Stomach (tissue), 9 donors: ENCODE measurements around the gene NT5DC1. TPM values are rescaled to one million over a fixed set of nuclear protein-coding genes. Genes with fewer than 3 reads are reported as not detected.

Experiments used
- DNase-seq, 2 donors: peaks; one replicate each; pipeline versions ENCODE4 v3.0.0 to v3.0.0-alpha.2; 2013 to 2019
- H3K27ac ChIP-seq, 5 donors: fragments of 200-600 bp in 4 of 5; sonication (generic) in 4 of 5; one replicate each; pipeline ENCODE4 v1.5.1; 2013 to 2019; ENCODE audit warnings: mild to moderate bottlenecking in 1 of 5, moderate library complexity in 1 of 5
- H3K27me3 ChIP-seq, 3 donors: fragments of 200-600 bp; sonication (generic); one replicate each; pipeline ENCODE4 v1.5.1; 2017 to 2019; ENCODE audit warnings: mixed run types in 1 of 3
- H3K36me3 ChIP-seq, 4 donors: fragments of 200-600 bp; sonication (generic); 1 replicate in 3 of 4; 2 replicates in 1 of 4; pipeline ENCODE4 v1.5.1; 2016 to 2019
- H3K4me1 ChIP-seq, 4 donors: fragments of 200-600 bp; sonication (generic); one replicate each; pipeline ENCODE4 v1.5.1; 2016 to 2019
- H3K4me3 ChIP-seq, 4 donors: fragments of 200-600 bp; sonication (generic) in 3 of 4; one replicate each; pipeline ENCODE4 v1.5.1; 2016 to 2019; ENCODE audit warnings: mild to moderate bottlenecking in 1 of 4
- H3K9me3 ChIP-seq, 4 donors: fragments of 200-600 bp; sonication (generic); one replicate each; pipeline ENCODE4 v1.5.1; 2016 to 2019
- EP300 ChIP-seq: sonication (generic); formaldehyde crosslinking; IDR thresholded peaks from one replicate; pipeline ENCODE4 v1.6.1; 2017; ENCODE audit warnings: antibody characterized with exemption
- POLR2A ChIP-seq, 4 donors: fragments of 450-650 bp; IDR thresholded peaks; one replicate each; pipeline ENCODE4 v1.6.1; 2016; ENCODE audit warnings: antibody characterized with exemption in 4 of 4, control low read depth in 2 of 4, mild to moderate bottlenecking in 1 of 4, moderate library complexity in 1 of 4
- POLR2AphosphoS5 ChIP-seq, 3 donors: sonication (generic); formaldehyde crosslinking; IDR thresholded peaks; one replicate each; pipeline ENCODE4 v1.6.1; 2016; ENCODE audit warnings: antibody characterized with exemption in 3 of 3
- WGBS, 5 donors: extraction: QIAGEN DNeasy Blood & Tissue Kit in 3 of 5; methylation state at CpG; one replicate each; pipeline versions ENCODE4 v1.1.5 to v1.1.7; 2013 to 2018; 5-methylcytosine and 5-hydroxymethylcytosine counted together
- intact Hi-C: fragments of 100-400 bp; cut with DNase I; formaldehyde crosslinking; loops from one replicate; pipeline ENCODE4 v1.15.1; 2023; ENCODE audit warnings: low total_unique reads
- polyA plus RNA-seq, 3 donors: library from polyadenylated mRNA; stranded (reverse); fragments of 200-250 nt; gene quantifications; one replicate each; pipeline ENCODE4 v1.2.3, GENCODE V29; 2013
- total RNA-seq, 5 donors: library from RNA; depleted of rRNA; stranded (reverse); fragments of >200 nt; gene quantifications; one replicate each; pipeline versions ENCODE4 v1.1.0 to v1.2.3, GENCODE V29; 2014 to 2016
- TF ChIP-seq, protein P1 (sequence below), 7 experiments: fragments of 450-650 bp in 4 of 7; fragments of 200-600 bp in 3 of 7; sonication (generic) in 3 of 7; IDR thresholded peaks; one replicate each; pipeline ENCODE4 v1.5.1; 2016 to 2019; ENCODE audit warnings: antibody characterized with exemption in 7 of 7, control low read depth in 2 of 7, mild to moderate bottlenecking in 1 of 7
- donor health status: healthy with polysubstance abuse.
- donor health status: Bipolar disorder and iron deficiency.
- donor health status: healthy.

NT5DC1 gene
- total and polyA plus RNA-seq, 8 donors, result 8.0 to 136 (median 17.4) TPM

GRCh38 chr6:116290799-116291198 lies 190.1 kb downstream of the NT5DC1 start:
- TF ChIP-seq POLR2AphosphoS5 (IDR thresholded peaks at IDR 0.05) (no peak), POLR2A (IDR thresholded peaks at IDR 0.05) (no peak), EP300 (no peak)
- TF ChIP-seq, protein P1, sequence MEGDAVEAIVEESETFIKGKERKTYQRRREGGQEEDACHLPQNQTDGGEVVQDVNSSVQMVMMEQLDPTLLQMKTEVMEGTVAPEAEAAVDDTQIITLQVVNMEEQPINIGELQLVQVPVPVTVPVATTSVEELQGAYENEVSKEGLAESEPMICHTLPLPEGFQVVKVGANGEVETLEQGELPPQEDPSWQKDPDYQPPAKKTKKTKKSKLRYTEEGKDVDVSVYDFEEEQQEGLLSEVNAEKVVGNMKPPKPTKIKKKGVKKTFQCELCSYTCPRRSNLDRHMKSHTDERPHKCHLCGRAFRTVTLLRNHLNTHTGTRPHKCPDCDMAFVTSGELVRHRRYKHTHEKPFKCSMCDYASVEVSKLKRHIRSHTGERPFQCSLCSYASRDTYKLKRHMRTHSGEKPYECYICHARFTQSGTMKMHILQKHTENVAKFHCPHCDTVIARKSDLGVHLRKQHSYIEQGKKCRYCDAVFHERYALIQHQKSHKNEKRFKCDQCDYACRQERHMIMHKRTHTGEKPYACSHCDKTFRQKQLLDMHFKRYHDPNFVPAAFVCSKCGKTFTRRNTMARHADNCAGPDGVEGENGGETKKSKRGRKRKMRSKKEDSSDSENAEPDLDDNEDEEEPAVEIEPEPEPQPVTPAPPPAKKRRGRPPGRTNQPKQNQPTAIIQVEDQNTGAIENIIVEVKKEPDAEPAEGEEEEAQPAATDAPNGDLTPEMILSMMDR (IDR thresholded peaks at IDR 0.05), result no peak
- Histone ChIP-seq H3K9me3 (no peaks in the 10 kb centered on the region), H3K4me1 (no peaks in the 10 kb centered on the region), H3K36me3 (no peaks in the 10 kb centered on the region), H3K4me3 (no peak overlapping the region), H3K27me3 (no peaks in the 10 kb centered on the region), H3K27ac (no peak overlapping the region)
- DNase-seq, result no peak
- WGBS, 5 donors, result 72 to 92% (median 90%) methylated on average over 2 of the region's 2 CpGs
- intact Hi-C loops, result no loop called here

DNA sequence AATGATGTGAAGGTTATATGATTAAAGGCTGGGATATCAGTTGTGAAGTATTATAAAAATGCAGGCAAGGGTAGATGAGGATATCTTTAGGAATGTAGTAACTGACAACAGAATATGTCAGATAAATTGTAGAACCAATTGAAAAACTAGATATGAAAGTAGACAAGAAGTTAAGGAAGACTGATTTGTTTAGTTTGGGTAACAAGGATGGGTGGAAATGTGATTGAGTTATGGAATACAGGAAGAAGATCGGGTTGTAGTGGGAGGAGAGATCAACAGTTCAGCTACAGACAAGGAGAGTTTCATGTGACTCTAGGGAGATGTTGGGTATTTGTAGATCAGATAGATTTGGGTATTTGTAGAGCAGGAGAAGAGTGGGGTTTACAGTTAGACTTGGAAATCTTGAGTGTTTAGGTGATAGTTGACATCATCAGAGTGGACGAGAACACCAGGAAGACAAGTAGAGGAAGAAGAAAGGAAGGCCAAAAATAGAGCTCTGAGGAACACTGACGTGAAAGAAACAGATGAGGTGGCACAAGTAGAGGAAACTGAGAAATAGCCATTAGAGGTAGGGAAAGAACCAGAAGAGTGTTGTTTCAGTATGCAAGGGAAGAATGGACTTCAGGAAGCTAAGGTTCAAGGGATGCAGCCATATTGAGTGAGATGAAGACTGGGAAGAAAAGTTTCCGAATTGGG lies 191.2 kb downstream of the NT5DC1 start:
- H3K9me3 ChIP-seq, result no peaks in the 10 kb centered on the region
- H3K36me3 ChIP-seq, result no peaks in the 10 kb centered on the region
- no peaks in the 10 kb centered on the region for H3K27me3 ChIP-seq
- no peaks in the 10 kb centered on the region for H3K4me1 ChIP-seq
- H3K27ac ChIP-seq, result no peak overlapping the region
- H3K4me3 ChIP-seq, result no peak overlapping the region
- intact Hi-C loops, result no loop called here
- DNase-seq, result no peak
- WGBS, 5 donors, result 77 to 86% (median 81%) methylated on average over 4 of the region's 4 CpGs
- TF ChIP-seq EP300 (no peak), POLR2A (IDR thresholded peaks at IDR 0.05) (no peak), POLR2AphosphoS5 (IDR thresholded peaks at IDR 0.05) (no peak)
- TF ChIP-seq, protein P1 (IDR thresholded peaks at IDR 0.05), result no peak

GRCh38 chr6:116292553-116292952 lies 191.9 kb downstream of the NT5DC1 start:
- intact Hi-C loops, result no loop called here
- no peaks in the 10 kb centered on the region for H3K9me3 ChIP-seq

GRCh38 chr6:116298273-116298672 lies 197.6 kb downstream of the NT5DC1 start:
- Histone ChIP-seq H3K36me3 (no peaks in the 10 kb centered on the region), H3K27ac (no peak overlapping the region), H3K4me3 (no peak overlapping the region), H3K27me3 (no peaks in the 10 kb centered on the region), H3K9me3 (peaks cover 0 to 8% (median 3%) of the 10 kb centered on the region in 4 donors), H3K4me1 (no peaks in the 10 kb centered on the region)
- 92 to 97% (median 92%) methylated on average over 3 of the region's 3 CpGs for WGBS, 5 donors
- TF ChIP-seq POLR2A (IDR thresholded peaks at IDR 0.05) (no peak), EP300 (no peak), POLR2AphosphoS5 (IDR thresholded peaks at IDR 0.05) (no peak)
- TF ChIP-seq, protein P1 (IDR thresholded peaks at IDR 0.05), result no peak
- no peak for DNase-seq
- intact Hi-C loops, result no loop called here

More at GRCh38 chr6:116292553-116292952, 191.9 kb downstream of the NT5DC1 start:
- TF ChIP-seq EP300 (no peak), POLR2AphosphoS5 (IDR thresholded peaks at IDR 0.05) (no peak), POLR2A (IDR thresholded peaks at IDR 0.05) (no peak)
- TF ChIP-seq, protein P1 (IDR thresholded peaks at IDR 0.05), result no peak
- Histone ChIP-seq H3K4me3 (no peak overlapping the region), H3K4me1 (no peaks in the 10 kb centered on the region), H3K27ac (no peak overlapping the region), H3K36me3 (no peaks in the 10 kb centered on the region), H3K27me3 (no peaks in the 10 kb centered on the region)
- DNase-seq, result no peak
- 80 to 95% (median 94%) methylated on average over 1 of the region's 1 CpG for WGBS, 5 donors
